ENCODE results near the gene WDR77. TPM values are rescaled to one million over a fixed set of nuclear protein-coding genes. Genes with fewer than 3 reads are reported as not detected.

WDR77 gene
- total and polyA plus RNA-seq, 9 of the 15 experiments (the other 6 are each of a cell fraction or from before 2014, with no cell fraction given) = 20.6 to 160 (median 75.3) TPM

DNA sequence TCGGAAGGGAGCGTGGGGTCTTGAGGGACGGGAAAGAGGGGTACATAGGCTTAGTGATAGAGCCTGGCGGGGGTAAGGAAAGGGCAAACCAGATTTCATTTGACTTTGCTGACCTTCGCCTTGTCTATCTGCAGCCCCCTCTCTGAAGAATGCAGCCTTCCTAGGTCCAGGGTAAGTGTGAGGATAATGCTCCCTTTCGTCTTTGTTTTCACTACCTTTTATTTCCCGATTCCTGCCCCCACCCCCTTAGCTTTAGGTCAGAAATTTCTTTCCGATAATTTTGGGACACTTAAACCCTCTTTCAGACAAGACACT, 604 bp upstream of the WDR77 start (continued):
- TF ChIP-seq AFF1 (IDR thresholded peaks at IDR 0.05; ENCODE audit: low read depth in 1 of 2, partially characterized antibody in 2 of 2) = peak in 1 of 2 experiments; percentile 41
- no peak for TF ChIP-seq NR0B1 (IDR thresholded peaks at IDR 0.05; ENCODE audit: partially characterized antibody)
- no peak for TF ChIP-seq HSF4 (CRISPR knock-in tag; IDR thresholded peaks at IDR 0.05; ENCODE audit: borderline replicate concordance)
- TF ChIP-seq HEY1 (CRISPR knock-in tag; IDR thresholded peaks at IDR 0.05; ENCODE audit: borderline replicate concordance) = no peak
- TF ChIP-seq ILF3 (IDR thresholded peaks at IDR 0.05; ENCODE audit: borderline replicate concordance) = no peak
- TF ChIP-seq PML (IDR thresholded peaks at IDR 0.05; ENCODE audit: low read length) = 0 out of 2 replicates have a peak, but pooled peaks have one; percentile 13
- TF ChIP-seq SMARCC2 (IDR thresholded peaks at IDR 0.05; ENCODE audit: low read depth) = no peak; the same call in 1 of the 2 replicates
- TF ChIP-seq, protein P1, sequence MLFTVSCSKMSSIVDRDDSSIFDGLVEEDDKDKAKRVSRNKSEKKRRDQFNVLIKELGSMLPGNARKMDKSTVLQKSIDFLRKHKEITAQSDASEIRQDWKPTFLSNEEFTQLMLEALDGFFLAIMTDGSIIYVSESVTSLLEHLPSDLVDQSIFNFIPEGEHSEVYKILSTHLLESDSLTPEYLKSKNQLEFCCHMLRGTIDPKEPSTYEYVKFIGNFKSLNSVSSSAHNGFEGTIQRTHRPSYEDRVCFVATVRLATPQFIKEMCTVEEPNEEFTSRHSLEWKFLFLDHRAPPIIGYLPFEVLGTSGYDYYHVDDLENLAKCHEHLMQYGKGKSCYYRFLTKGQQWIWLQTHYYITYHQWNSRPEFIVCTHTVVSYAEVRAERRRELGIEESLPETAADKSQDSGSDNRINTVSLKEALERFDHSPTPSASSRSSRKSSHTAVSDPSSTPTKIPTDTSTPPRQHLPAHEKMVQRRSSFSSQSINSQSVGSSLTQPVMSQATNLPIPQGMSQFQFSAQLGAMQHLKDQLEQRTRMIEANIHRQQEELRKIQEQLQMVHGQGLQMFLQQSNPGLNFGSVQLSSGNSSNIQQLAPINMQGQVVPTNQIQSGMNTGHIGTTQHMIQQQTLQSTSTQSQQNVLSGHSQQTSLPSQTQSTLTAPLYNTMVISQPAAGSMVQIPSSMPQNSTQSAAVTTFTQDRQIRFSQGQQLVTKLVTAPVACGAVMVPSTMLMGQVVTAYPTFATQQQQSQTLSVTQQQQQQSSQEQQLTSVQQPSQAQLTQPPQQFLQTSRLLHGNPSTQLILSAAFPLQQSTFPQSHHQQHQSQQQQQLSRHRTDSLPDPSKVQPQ (CRISPR knock-in tag; IDR thresholded peaks at IDR 0.05; ENCODE audit: borderline replicate concordance) = no peak
- no peak for TF ChIP-seq JUN (IDR thresholded peaks at IDR 0.05; ENCODE audit: borderline replicate concordance, low read depth, low read length)
- TF ChIP-seq JUN (CRISPR knock-in tag; IDR thresholded peaks at IDR 0.05; ENCODE audit: borderline replicate concordance) = no peak
- no peak for TF ChIP-seq ZNF444 (CRISPR knock-in tag; IDR thresholded peaks at IDR 0.05)
- TF ChIP-seq ZNF644 (tag; IDR thresholded peaks at IDR 0.05; ENCODE audit: low read depth) = no peak; the same call in 1 of the 2 replicates
- peak; percentile 34 for TF ChIP-seq MTA3 (IDR thresholded peaks at IDR 0.05; ENCODE audit: borderline replicate concordance)
- no peak for TF ChIP-seq ZFP1 (CRISPR knock-in tag; IDR thresholded peaks at IDR 0.05)
- TF ChIP-seq POLR2AphosphoS2 (IDR thresholded peaks at IDR 0.05; ENCODE audit: low read length) = no peak
- 0 out of 2 replicates have a peak, but pooled peaks have one; percentile 42 for TF ChIP-seq NBN (IDR thresholded peaks at IDR 0.05; ENCODE audit: low read depth)
- peak; percentile 69 for TF ChIP-seq CHD1 (IDR thresholded peaks at IDR 0.05; ENCODE audit: low read length)
- TF ChIP-seq, protein P2, sequence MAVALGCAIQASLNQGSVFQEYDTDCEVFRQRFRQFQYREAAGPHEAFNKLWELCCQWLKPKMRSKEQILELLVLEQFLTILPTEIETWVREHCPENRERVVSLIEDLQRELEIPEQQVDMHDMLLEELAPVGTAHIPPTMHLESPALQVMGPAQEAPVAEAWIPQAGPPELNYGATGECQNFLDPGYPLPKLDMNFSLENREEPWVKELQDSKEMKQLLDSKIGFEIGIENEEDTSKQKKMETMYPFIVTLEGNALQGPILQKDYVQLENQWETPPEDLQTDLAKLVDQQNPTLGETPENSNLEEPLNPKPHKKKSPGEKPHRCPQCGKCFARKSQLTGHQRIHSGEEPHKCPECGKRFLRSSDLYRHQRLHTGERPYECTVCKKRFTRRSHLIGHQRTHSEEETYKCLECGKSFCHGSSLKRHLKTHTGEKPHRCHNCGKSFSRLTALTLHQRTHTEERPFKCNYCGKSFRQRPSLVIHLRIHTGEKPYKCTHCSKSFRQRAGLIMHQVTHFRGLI (CRISPR knock-in tag; IDR thresholded peaks at IDR 0.05) = no peak
- TF ChIP-seq CBX2 (IDR thresholded peaks at IDR 0.05; ENCODE audit: insufficient read depth, low read length, poor library complexity, severe bottlenecking) = no peak
- peak; percentile 32 for TF ChIP-seq NUFIP1 (IDR thresholded peaks at IDR 0.05; ENCODE audit: partially characterized antibody)
